Middle frontal gyrus (tissue), 1 donor: ENCODE results near the gene METTL25.

Experiments
- DNase-seq: peaks from one replicate; pipeline ENCODE4 v3.0.0-alpha.2; 2015; ENCODE audit warnings: low spot score; ENCODE audit errors: extremely low spot score

METTL25 gene

GRCh38 chr12:82470906-82471512, 112.7 kb downstream of the METTL25 start:
- no peak for DNase-seq

GRCh38 chr12:82473111-82473754, 114.9 kb downstream of the METTL25 start:
- DNase-seq, result no peak

GRCh38 chr12:82474181-82474797, 116.0 kb downstream of the METTL25 start:
- DNase-seq, result no peak

DNA sequence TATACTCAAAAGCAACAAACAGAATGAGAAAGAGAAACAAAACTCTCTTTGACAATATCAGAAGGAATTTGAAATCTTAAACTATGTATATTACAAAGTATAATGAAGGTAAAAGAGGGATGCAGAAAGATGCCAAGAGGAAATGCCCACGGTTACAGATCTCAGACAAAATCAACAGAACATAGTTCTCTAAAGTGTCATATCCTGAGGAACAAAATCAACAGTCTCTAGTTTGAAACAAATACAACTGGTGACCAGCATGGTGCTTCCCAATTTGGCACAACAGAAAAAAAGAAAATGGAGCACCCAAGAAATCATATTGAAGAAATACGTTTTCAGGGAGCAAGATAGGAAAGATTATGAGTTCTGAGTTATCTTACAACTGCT, 116.5 kb downstream of the METTL25 start:
- DNase-seq, result no peak

DNA sequence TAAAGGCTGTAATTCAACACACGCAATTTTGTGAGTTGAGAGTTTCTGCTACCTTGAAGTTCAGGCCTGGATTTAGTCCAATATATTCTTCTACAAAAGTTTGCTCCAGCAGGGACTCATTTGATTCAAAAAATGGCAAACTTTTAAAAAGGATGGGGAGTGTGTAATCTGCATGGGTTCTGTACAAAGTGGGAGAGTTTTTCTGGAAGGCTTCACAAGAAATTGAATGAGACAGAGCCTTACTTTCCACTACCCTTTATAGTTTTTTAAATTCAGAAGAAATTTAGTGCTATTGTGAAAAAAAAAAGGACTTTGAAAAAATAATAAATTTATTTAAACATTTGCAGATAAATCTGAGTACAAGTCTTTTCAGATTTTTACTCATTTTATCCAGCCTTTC, 116.9 kb downstream of the METTL25 start:
- DNase-seq, result no peak

GRCh38 chr12:82476511-82476910, 118.2 kb downstream of the METTL25 start:
- DNase-seq, result no peak

- no peak for DNase-seq
Observed at GRCh38 chr12:82479511-82479910, 121.2 kb downstream of the METTL25 start.

- DNase-seq, result no peak
Observed at GRCh38 chr12:82480606-82481005, 122.3 kb downstream of the METTL25 start.

- no peak for DNase-seq
Observed at GRCh38 chr12:82481954-82482353, 123.6 kb downstream of the METTL25 start.

GRCh38 chr12:82486524-82487235, 128.4 kb downstream of the METTL25 start:
- DNase-seq, result no peak

DNA sequence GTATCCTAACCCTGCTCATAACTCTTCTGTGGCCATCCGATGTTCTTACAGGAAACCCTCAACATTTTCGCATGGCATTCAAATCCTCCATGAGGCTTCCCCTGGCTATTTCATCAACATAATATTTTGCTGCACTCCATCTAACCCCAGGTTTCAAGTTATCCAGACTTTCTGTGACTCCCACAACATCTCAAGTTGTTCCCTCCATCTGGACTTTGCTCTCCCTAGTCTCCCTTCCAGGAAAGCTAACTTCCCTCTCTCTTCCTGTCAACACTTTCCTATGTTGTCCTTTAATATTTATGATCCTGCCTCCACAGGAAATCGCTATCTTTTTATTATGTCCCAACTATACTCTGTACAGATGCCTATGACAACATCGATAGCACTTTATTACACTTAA, 146.1 kb downstream of the METTL25 start:
- DNase-seq, result no peak

DNA sequence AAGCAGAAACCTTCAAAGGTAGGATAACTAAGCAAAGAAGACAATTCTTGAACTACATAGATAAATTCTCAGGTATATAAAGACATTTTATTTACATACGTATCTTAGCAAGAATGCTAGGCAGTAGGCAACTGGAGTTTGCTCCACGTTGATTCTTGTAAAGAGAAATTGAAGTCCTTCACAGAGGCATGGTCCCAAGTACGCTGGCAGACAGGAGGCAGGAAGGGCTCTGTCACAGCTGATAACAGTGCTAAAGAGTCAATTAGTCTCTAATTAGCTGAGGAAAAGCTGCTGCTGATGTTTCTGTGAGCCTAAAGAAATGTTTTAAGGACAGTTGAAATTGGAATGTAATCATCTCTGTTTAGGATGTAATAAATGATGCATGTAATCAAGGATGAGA, 146.8 kb downstream of the METTL25 start:
- DNase-seq, result no peak

GRCh38 chr12:82507686-82508085, 149.4 kb downstream of the METTL25 start:
- no peak for DNase-seq

DNA sequence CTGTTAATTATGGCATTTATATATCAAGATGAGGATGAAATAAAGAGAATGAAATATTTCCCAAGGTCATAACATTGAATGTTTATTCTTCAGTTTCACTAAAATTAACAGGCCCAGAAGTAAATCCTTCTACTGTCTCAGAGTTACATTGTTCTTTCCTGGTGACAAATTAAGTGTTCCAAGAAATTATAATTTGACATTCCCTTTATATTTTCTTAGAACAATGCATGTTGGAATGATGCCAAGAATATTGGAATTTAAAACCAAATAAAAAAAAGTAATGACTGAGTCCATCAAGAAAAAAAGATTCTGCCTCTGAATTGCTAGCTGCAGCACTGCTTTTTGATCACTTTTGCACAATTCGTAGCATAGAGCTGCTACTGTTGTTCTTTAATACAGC, 152.1 kb downstream of the METTL25 start:
- DNase-seq, result no peak

GRCh38 chr12:82514880-82515279, 156.6 kb downstream of the METTL25 start:
- DNase-seq, result no peak

DNA sequence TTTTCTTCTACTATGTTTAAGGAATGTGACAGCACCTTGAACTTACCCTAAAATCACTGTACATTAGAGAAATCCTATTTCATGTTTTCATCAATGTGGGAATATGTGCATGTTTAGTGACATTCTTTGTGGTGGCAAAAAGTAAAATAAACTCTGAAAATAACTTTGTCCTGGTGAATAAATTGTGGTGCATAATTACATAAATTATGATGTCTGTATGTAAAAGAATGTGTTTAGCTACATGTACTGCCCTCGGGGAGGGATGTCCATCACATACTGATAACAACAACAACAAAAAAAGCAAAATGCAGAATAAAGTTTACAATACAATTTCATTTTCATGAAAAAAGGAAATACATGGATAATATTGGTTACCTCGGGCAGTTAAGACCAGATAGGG, 157.3 kb downstream of the METTL25 start:
- DNase-seq, result no peak

DNA sequence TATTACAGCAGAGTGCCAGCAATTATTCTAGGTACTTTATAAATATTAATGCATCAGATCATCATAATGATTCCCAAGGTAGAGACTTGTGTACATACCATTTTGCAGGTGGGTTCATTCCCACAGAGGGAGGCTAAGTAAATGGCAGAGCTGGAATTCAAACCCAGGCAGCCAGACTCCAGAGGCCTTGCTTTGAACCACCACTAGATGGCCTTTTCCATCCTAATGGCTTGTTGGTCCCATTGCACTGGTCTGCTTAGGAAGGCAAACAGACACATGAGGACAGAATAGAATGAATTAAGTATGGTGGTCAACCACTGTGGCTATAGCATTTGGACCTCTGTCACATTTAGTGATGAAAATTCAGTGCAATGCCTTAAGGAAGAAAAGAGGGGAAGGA, 158.7 kb downstream of the METTL25 start:
- no peak for DNase-seq

DNA sequence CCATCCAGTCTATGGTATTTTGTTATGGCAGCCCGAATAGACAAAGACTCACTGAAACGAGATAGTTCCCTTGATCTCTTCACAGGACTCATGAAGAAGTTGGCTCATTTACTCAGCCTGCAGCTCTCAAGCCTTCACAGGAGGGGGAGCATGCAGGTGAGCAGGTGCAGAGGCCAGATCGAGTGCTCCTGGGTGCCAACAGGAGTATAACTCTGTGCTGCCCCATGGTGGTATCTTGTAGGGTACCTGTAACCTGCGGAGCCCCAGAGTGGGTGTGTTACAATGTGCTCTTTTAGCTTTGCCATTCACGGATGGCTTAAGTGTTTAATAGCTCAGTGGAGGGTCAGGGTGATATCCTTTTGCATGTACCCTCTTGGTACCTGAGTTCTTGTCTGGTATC, 159.5 kb downstream of the METTL25 start:
- no peak for DNase-seq

DNA sequence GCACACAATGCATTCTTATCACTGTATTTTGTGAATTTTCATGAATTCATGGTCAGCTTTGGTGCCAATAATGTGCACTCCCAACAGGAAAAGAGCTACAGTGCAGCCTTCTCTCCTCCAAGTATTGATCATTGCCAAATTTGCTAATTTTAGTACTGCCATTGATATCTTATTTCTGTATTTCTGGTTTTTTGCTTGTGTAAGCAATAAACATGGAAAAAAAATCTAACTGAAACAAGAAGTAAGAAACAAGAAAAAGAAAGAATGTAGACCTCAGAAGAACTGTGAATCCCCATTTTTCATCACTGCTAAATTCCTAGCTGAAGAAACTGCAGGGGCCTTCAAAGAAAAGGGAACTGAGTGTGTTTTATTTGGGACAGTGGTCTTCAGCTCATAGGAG, 161.2 kb downstream of the METTL25 start:
- no peak for DNase-seq

DNA sequence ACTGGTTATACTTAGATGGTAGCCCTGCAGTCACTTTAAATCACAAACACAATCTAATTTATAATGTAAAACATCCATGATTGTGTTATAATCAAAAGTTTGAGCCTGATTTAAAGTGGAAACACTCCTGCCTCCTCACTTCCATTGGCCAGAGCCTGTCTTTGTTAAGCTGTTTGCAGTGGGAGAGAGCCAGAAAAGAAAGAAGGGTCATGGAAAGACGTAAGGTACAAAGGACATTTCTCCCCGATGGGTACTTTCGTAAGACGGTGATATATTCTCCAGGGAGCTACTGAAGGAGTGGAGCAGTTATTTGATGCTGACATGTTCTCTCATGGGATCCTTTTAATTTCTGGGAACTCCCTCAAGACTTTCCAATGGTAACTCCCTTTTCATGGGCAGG, 164.0 kb downstream of the METTL25 start:
- DNase-seq, result no peak

DNA sequence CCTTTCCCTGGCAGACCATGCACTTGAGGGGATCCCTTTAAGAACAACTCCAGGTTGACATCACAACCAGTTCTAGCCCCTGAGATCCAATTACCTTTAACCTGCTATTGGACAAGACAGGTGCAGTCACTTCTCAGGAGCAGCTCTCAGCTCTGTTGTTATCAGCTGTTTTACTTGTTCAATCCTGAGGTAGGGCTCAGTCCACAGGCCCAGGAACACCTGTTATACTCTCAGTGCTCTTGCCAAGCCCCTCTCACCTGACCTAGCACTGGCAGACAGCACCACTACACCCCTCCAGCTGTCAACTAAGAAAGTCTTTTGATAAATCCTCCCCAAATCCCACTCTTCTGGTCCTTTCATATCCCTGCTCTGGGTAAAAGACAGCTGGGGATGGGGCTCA, 164.4 kb downstream of the METTL25 start:
- no peak for DNase-seq

GRCh38 chr12:82523996-82524395, 165.7 kb downstream of the METTL25 start:
- no peak for DNase-seq
